Gastroesophageal sphincter (tissue), 4 donors: ENCODE data around the gene CRIP3. TPM values are rescaled to one million over a fixed set of nuclear protein-coding genes. Genes with fewer than 3 reads are reported as not detected.

Experiments
- ATAC-seq: fragments of 150-250 bp; one replicate; pipeline ENCODE4 v1.9.1; 2016; ENCODE audit warnings: mild to moderate bottlenecking, moderate library complexity
- H3K27ac ChIP-seq, 4 donors: fragments of 200-600 bp; sonication (generic) in 3 of 4; 1 replicate in 3 of 4; 2 replicates in 1 of 4; pipeline ENCODE4 v1.5.1; 2016 to 2019
- H3K27me3 ChIP-seq: fragments of 200-600 bp; sonication (generic); one replicate; pipeline ENCODE4 v1.5.1; 2019
- H3K36me3 ChIP-seq, 2 donors: fragments of 200-600 bp; sonication (generic); one replicate each; pipeline ENCODE4 v1.5.1; 2019; ENCODE audit warnings: control low read depth in 1 of 2
- H3K4me1 ChIP-seq, 3 donors: fragments of 200-600 bp; sonication (generic); 1 replicate in 2 of 3; 2 replicates in 1 of 3; pipeline ENCODE4 v1.5.1; 2016 to 2019; ENCODE audit warnings: control low read depth in 2 of 3
- H3K4me3 ChIP-seq, 2 donors: fragments of 200-600 bp; sonication (generic); one replicate each; pipeline ENCODE4 v1.5.1; 2019; ENCODE audit warnings: mild to moderate bottlenecking in 1 of 2, moderate library complexity in 1 of 2
- H3K9me3 ChIP-seq, 3 donors: fragments of 200-600 bp; sonication (generic); one replicate each; pipeline ENCODE4 v1.5.1; 2017 to 2019; ENCODE audit warnings: control low read depth in 2 of 3
- CTCF ChIP-seq, 4 experiments: fragments of 200-600 bp in 2 of 4; fragments of 450-650 bp in 2 of 4; sonication (generic) in 1 of 4; IDR thresholded peaks; one replicate each; pipeline ENCODE4 v1.5.1; 2017 to 2019; ENCODE audit warnings: antibody characterized with exemption in 4 of 4, mild to moderate bottlenecking in 2 of 4, moderate library complexity in 2 of 4
- EP300 ChIP-seq: sonication (generic); formaldehyde crosslinking; IDR thresholded peaks from one replicate; pipeline ENCODE4 v1.6.1; 2017; ENCODE audit warnings: antibody characterized with exemption, mild to moderate bottlenecking
- POLR2A ChIP-seq, 2 donors: fragments of 450-650 bp; IDR thresholded peaks; one replicate each; pipeline ENCODE4 v1.6.1; 2017; ENCODE audit warnings: antibody characterized with exemption in 2 of 2, mild to moderate bottlenecking in 2 of 2, moderate library complexity in 1 of 2
- POLR2AphosphoS5 ChIP-seq: sonication (generic); formaldehyde crosslinking; IDR thresholded peaks from one replicate; pipeline ENCODE4 v1.6.1; 2017; ENCODE audit warnings: antibody characterized with exemption
- WGBS, 2 donors: methylation state at CpG; one replicate each; pipeline ENCODE4 v1.1.5; 2018; ENCODE audit warnings: low coverage in 1 of 2; 5-methylcytosine and 5-hydroxymethylcytosine counted together
- total RNA-seq, 4 donors: library from RNA; depleted of rRNA; stranded (reverse); fragments of >200 nt; gene quantifications; one replicate each; pipeline ENCODE4 v1.1.0, GENCODE V29; 2016

Gene CRIP3
- total RNA-seq, 4 donors from 2014 or later: not detected

- H3K36me3 ChIP-seq: no peaks in the 10 kb centered on the region
- H3K4me1 ChIP-seq: peaks cover 0 to 35% (median 15%) of the 10 kb centered on the region in 3 donors
- H3K4me3 ChIP-seq: peak overlapping the region; percentile 17 to 48
- peak overlapping the region in 3 of 4 donors; percentile 79 to 80 (median 80) for H3K27ac ChIP-seq
- 0 to 25% methylated on average over 2 to 6 of the region's 44 CpGs for WGBS, 2 donors
- peaks cover 9% of the 10 kb centered on the region for H3K27me3 ChIP-seq
- no peaks in the 10 kb centered on the region for H3K9me3 ChIP-seq
- ATAC-seq: peak; percentile 46
- no peak for TF ChIP-seq POLR2AphosphoS5
- TF ChIP-seq POLR2A (IDR thresholded peaks at IDR 0.05): no peak
- no peak for TF ChIP-seq EP300
- TF ChIP-seq CTCF (IDR thresholded peaks at IDR 0.05): no peak
These were observed 39.2 kb downstream of the CRIP3 start for GRCh38 chr6:43269273-43270007.

GRCh38 chr6:43268782-43269272, 39.8 kb downstream of the CRIP3 start:
- no peaks in the 10 kb centered on the region for H3K9me3 ChIP-seq
- H3K27ac ChIP-seq: peak overlapping the region in 3 of 4 donors; percentile 79 to 80 (median 80)
- peaks cover 3% of the 10 kb centered on the region for H3K27me3 ChIP-seq
- no peaks in the 10 kb centered on the region for H3K36me3 ChIP-seq
- TF ChIP-seq CTCF (IDR thresholded peaks at IDR 0.05) (no peak), EP300 (no peak), POLR2AphosphoS5 (no peak), POLR2A (IDR thresholded peaks at IDR 0.05) (no peak)
- peak overlapping the region in 1 of 2 donors; percentile 48 for H3K4me3 ChIP-seq
- WGBS, 2 donors: 40 to 60% methylated on average over 3 to 5 of the region's 10 CpGs
- no peak for ATAC-seq
- peaks cover 0 to 34% (median 15%) of the 10 kb centered on the region in 3 donors for H3K4me1 ChIP-seq

GRCh38 chr6:43268355-43268700, 40.3 kb downstream of the CRIP3 start:
- peak overlapping the region in 3 of 4 donors; percentile 79 to 80 (median 80) for H3K27ac ChIP-seq
- no CpG with 5 or more reads among the region's 3 CpGs for WGBS, 2 donors

GRCh38 chr6:43267619-43268354, 40.8 kb downstream of the CRIP3 start:
- peak overlapping the region in 3 of 4 donors; percentile 79 to 80 (median 80) for H3K27ac ChIP-seq
- no peak for ATAC-seq

More at GRCh38 chr6:43268355-43268700, 40.3 kb downstream of the CRIP3 start:
- H3K4me3 ChIP-seq: no peak overlapping the region
- no peak for ATAC-seq
- H3K9me3 ChIP-seq: no peaks in the 10 kb centered on the region
- no peaks in the 10 kb centered on the region for H3K27me3 ChIP-seq
- peaks cover 0 to 34% (median 15%) of the 10 kb centered on the region in 3 donors for H3K4me1 ChIP-seq
- no peaks in the 10 kb centered on the region for H3K36me3 ChIP-seq
- TF ChIP-seq CTCF (IDR thresholded peaks at IDR 0.05) (no peak), POLR2AphosphoS5 (no peak), POLR2A (IDR thresholded peaks at IDR 0.05) (no peak), EP300 (no peak)

More at GRCh38 chr6:43267619-43268354, 40.8 kb downstream of the CRIP3 start:
- Histone ChIP-seq H3K4me3 (no peak overlapping the region), H3K36me3 (no peaks in the 10 kb centered on the region), H3K9me3 (no peaks in the 10 kb centered on the region), H3K4me1 (peaks cover 0 to 34% (median 15%) of the 10 kb centered on the region in 3 donors), H3K27me3 (no peaks in the 10 kb centered on the region)
- WGBS, 2 donors: 72 to 84% methylated on average over 3 to 7 of the region's 7 CpGs
- TF ChIP-seq CTCF (IDR thresholded peaks at IDR 0.05) (no peak), EP300 (no peak), POLR2AphosphoS5 (no peak), POLR2A (IDR thresholded peaks at IDR 0.05) (no peak)
